H1 (cell line): Measurements from ENCODE around the gene AZGP1. TPM values are rescaled to one million over a fixed set of nuclear protein-coding genes. Genes with fewer than 3 reads are reported as not detected.

Experiments used
- CTCF ChIA-PET: fragments of 300-600 bp; sonication (Branson Sonifier 250); formaldehyde crosslinking; loops from one replicate; lab custom pipeline; 2021; ENCODE audit not compliant: partially characterized antibody; lab: Charles Lee
- POLR2A ChIA-PET: fragments of 300-600 bp; sonication (Branson Sonifier 250); formaldehyde crosslinking; loops from one replicate; lab custom pipeline; 2021; ENCODE audit warnings: inconsistent platforms; ENCODE audit not compliant: partially characterized antibody; lab: Charles Lee
- DNase-seq, 2 experiments: peaks; one replicate each; pipeline versions ENCODE4 v3.0.0 to v3.0.0-alpha.2; 2010 to 2022; ENCODE audit warnings: low spot score in 2 of 2, low read depth in 1 of 2, mixed read lengths in 1 of 2
- FAIRE-seq: peaks from 2 replicates; lab custom pipeline; 2011; peaks lifted over from hg19 to GRCh38; lab: Jason Lieb, UNC
- H2AFZ ChIP-seq: 2 replicates; pipeline ENCODE4 v1.8.1; 2012; ENCODE audit warnings: low read length, inconsistent platforms
- H2AK5ac ChIP-seq: 2 replicates; pipeline ENCODE4 v1.6.1; 2013; ENCODE audit warnings: low read depth, low read length
- H2BK120ac ChIP-seq: replicated peaks from 2 replicates; pipeline ENCODE3; 2013; ENCODE audit warnings: low read depth, low read length, inconsistent platforms
- H2BK12ac ChIP-seq: 2 replicates; pipeline ENCODE4 v1.6.1; 2013; ENCODE audit warnings: low read depth, low read length
- H2BK15ac ChIP-seq: 2 replicates; pipeline ENCODE4 v1.6.1; 2013; ENCODE audit warnings: low read length
- H2BK20ac ChIP-seq: 2 replicates; pipeline ENCODE4 v1.6.1; 2013; ENCODE audit warnings: low read length
- H2BK5ac ChIP-seq: 2 replicates; pipeline ENCODE4 v1.6.1; 2013; ENCODE audit warnings: low read depth, low read length
- H3K14ac ChIP-seq: 2 replicates; pipeline ENCODE4 v1.6.1; 2013; ENCODE audit warnings: inconsistent platforms; ENCODE audit not compliant: insufficient read length
- H3K18ac ChIP-seq: 2 replicates; pipeline ENCODE4 v1.6.1; 2013; ENCODE audit warnings: low read length; ENCODE audit errors: extremely low read depth
- H3K23ac ChIP-seq: 2 replicates; pipeline ENCODE4 v1.6.1; 2013; ENCODE audit warnings: inconsistent platforms; ENCODE audit not compliant: insufficient read length
- H3K23me2 ChIP-seq: 2 replicates; pipeline ENCODE4 v1.6.1; 2013; ENCODE audit warnings: low read depth, low read length
- H3K27ac ChIP-seq: 2 replicates; pipeline ENCODE4 v1.6.1; 2011; ENCODE audit warnings: low read depth, low read length, inconsistent platforms
- H3K27me3 ChIP-seq, 4 experiments: replicated peaks in 1 of 4; 1 replicate in 1 of 4; 2 replicates in 3 of 4; pipeline versions ENCODE4 v1.6.1 to v1.8.1; 2011 to 2013; ENCODE audit warnings: low read length in 3 of 4, mild to moderate bottlenecking in 3 of 4, inconsistent platforms in 2 of 4, mixed read lengths in 2 of 4, moderate library complexity in 1 of 4; ENCODE audit not compliant: control insufficient read depth in 3 of 4, insufficient read depth in 3 of 4; ENCODE audit errors: extremely low read depth in 1 of 4
- H3K36me3 ChIP-seq, 4 experiments: 2 replicates each; pipeline versions ENCODE4 v1.6.1 to v1.8.1; 2011 to 2013; ENCODE audit warnings: mild to moderate bottlenecking in 4 of 4, low read length in 3 of 4, moderate library complexity in 2 of 4, control low read depth in 1 of 4, inconsistent platforms in 1 of 4; ENCODE audit not compliant: insufficient read depth in 4 of 4, control insufficient read depth in 2 of 4
- H3K4ac ChIP-seq: replicated peaks from 2 replicates; pipeline ENCODE3; 2013; ENCODE audit warnings: low read length, low read depth, mixed read lengths, inconsistent platforms; ENCODE audit not compliant: insufficient read length
- H3K4me1 ChIP-seq, 4 experiments: replicated peaks in 1 of 4; 1 replicate in 1 of 4; 2 replicates in 3 of 4; pipeline versions ENCODE4 v1.6.1 to v1.8.1; 2011 to 2013; ENCODE audit warnings: low read length in 3 of 4, inconsistent platforms in 2 of 4, mixed read lengths in 1 of 4; ENCODE audit not compliant: insufficient read depth in 4 of 4, control insufficient read depth in 3 of 4
- H3K4me2 ChIP-seq, 2 experiments: 2 replicates each; pipeline versions ENCODE4 v1.6.1 to v1.8.1; 2011 to 2013; ENCODE audit warnings: low read depth in 2 of 2, low read length in 2 of 2, control low read depth in 1 of 2, inconsistent platforms in 1 of 2, mild to moderate bottlenecking in 1 of 2; ENCODE audit not compliant: insufficient read depth in 1 of 2
- H3K4me3 ChIP-seq, 4 experiments: fragments of 200-600, 300-600 bp in 1 of 4; sonication (generic), shearing (Covaris generic), sonication (Bioruptor Twin) in 1 of 4; 2 replicates each; pipeline versions ENCODE4 v1.5.1 to v1.8.1; 2011 to 2016; ENCODE audit warnings: low read length in 4 of 4, low read depth in 3 of 4, control low read depth in 2 of 4, inconsistent platforms in 2 of 4, mild to moderate bottlenecking in 2 of 4, mixed read lengths in 1 of 4, moderate library complexity in 1 of 4; ENCODE audit not compliant: insufficient read depth in 2 of 4; ENCODE audit errors: extremely low read depth in 1 of 4
- H3K56ac ChIP-seq: replicated peaks from 2 replicates; pipeline ENCODE3; 2013; ENCODE audit warnings: low read depth, mild to moderate bottlenecking, mixed read lengths, low read length, inconsistent platforms; ENCODE audit not compliant: insufficient read length
- H3K79me1 ChIP-seq: 2 replicates; pipeline ENCODE4 v1.6.1; 2013; ENCODE audit warnings: low read depth, low read length, control low read depth
- H3K79me2 ChIP-seq, 2 experiments: 2 replicates each; pipeline versions ENCODE4 v1.6.1 to v1.8.1; 2012 to 2013; ENCODE audit warnings: low read length in 2 of 2, mild to moderate bottlenecking in 2 of 2, inconsistent platforms in 1 of 2; ENCODE audit not compliant: insufficient read depth in 2 of 2, control insufficient read depth in 1 of 2
- H3K9ac ChIP-seq, 4 experiments: replicated peaks in 1 of 4; 1 replicate in 1 of 4; 2 replicates in 3 of 4; pipeline versions ENCODE4 v1.6.1 to v1.8.1; 2011 to 2013; ENCODE audit warnings: low read depth in 3 of 4, low read length in 3 of 4, control low read depth in 2 of 4, mild to moderate bottlenecking in 2 of 4, moderate library complexity in 2 of 4, inconsistent platforms in 1 of 4; ENCODE audit errors: extremely low read depth in 1 of 4
- H3K9me3 ChIP-seq, 2 experiments: 2 replicates each; pipeline versions ENCODE4 v1.6.1 to v1.8.1; 2012 to 2013; ENCODE audit warnings: mild to moderate bottlenecking in 2 of 2, moderate library complexity in 2 of 2, control low read depth in 1 of 2, inconsistent platforms in 1 of 2, low read depth in 1 of 2, low read length in 1 of 2, mixed read lengths in 1 of 2; ENCODE audit not compliant: insufficient read depth in 2 of 2
- H4K20me1 ChIP-seq, 2 experiments: replicated peaks in 1 of 2; 2 replicates each; pipeline versions ENCODE3 to v1.8.1; 2011 to 2013; ENCODE audit warnings: inconsistent platforms in 2 of 2, low read length in 2 of 2, mild to moderate bottlenecking in 1 of 2; ENCODE audit not compliant: insufficient read depth in 2 of 2, control insufficient read depth in 1 of 2
- H4K5ac ChIP-seq: 2 replicates; pipeline ENCODE4 v1.6.1; 2013; ENCODE audit warnings: low read length, low read depth, mixed read lengths, inconsistent platforms; ENCODE audit not compliant: insufficient read length
- H4K8ac ChIP-seq: 2 replicates; pipeline ENCODE4 v1.8.0; 2013; ENCODE audit warnings: mild to moderate bottlenecking, moderate library complexity, low read length, inconsistent platforms; ENCODE audit not compliant: insufficient read depth; ENCODE audit errors: extremely low read depth
- H4K91ac ChIP-seq: replicated peaks from 2 replicates; pipeline ENCODE3; 2013; ENCODE audit warnings: low read length, mixed read lengths, inconsistent platforms; ENCODE audit not compliant: insufficient read length
- BCL11A ChIP-seq, 2 experiments: IDR thresholded peaks; one replicate each; pipeline ENCODE4 v1.6.1; 2011; ENCODE audit warnings: low read depth in 2 of 2, low read length in 2 of 2, mild to moderate bottlenecking in 2 of 2
- CBX8 ChIP-seq: fragments of 300-800, 300-1000 bp; sonication (generic); IDR thresholded peaks from 2 replicates; pipeline ENCODE4 v1.7.1; 2016; ENCODE audit warnings: low read depth, low read length, borderline replicate concordance
- CHD2 ChIP-seq: IDR thresholded peaks from 2 replicates; pipeline ENCODE4 v1.6.1; 2012; ENCODE audit warnings: low read length, improper control_type of control experiment
- GTF2F1 ChIP-seq: IDR thresholded peaks from 2 replicates; pipeline ENCODE4 v1.6.1; 2012; ENCODE audit warnings: low read depth, low read length, improper control_type of control experiment, borderline replicate concordance
- HDAC2 ChIP-seq, 2 experiments: fragments of 300-600 bp in 1 of 2; sonication (generic) in 1 of 2; IDR thresholded peaks; 2 replicates each; pipeline ENCODE4 v1.6.1; 2011 to 2012; ENCODE audit warnings: low read depth in 2 of 2, low read length in 2 of 2, mild to moderate bottlenecking in 2 of 2, moderate library complexity in 2 of 2, borderline replicate concordance in 1 of 2, inconsistent platforms in 1 of 2
- KDM1A ChIP-seq: fragments of 200-600, 300-600 bp; sonication (generic); IDR thresholded peaks from 2 replicates; pipeline ENCODE4 v1.7.1; 2016; ENCODE audit warnings: mild to moderate bottlenecking, low read length, borderline replicate concordance
- PHF8 ChIP-seq: fragments of 200-600 bp; sonication (generic); conservative IDR thresholded peaks from 2 replicates; pipeline ENCODE4 v1.7.1; 2012; ENCODE audit warnings: low read depth, mild to moderate bottlenecking, inconsistent platforms, low read length, moderate library complexity
- POU5F1 ChIP-seq: IDR thresholded peaks from 2 replicates; pipeline ENCODE4 v1.6.1; 2011; ENCODE audit warnings: low read depth, mild to moderate bottlenecking, low read length, moderate library complexity
- RBBP5 ChIP-seq: IDR thresholded peaks from 2 replicates; pipeline ENCODE4 v1.7.1; 2012; ENCODE audit warnings: low read depth, mild to moderate bottlenecking, inconsistent platforms, low read length, moderate library complexity, borderline replicate concordance
- SIX5 ChIP-seq: IDR thresholded peaks from 2 replicates; pipeline ENCODE4 v1.6.1; 2011; ENCODE audit warnings: mild to moderate bottlenecking, low read depth, low read length
- TAF1 ChIP-seq: IDR thresholded peaks from 2 replicates; pipeline ENCODE4 v1.6.1; 2011; ENCODE audit warnings: mild to moderate bottlenecking, low read depth, low read length
- TCF12 ChIP-seq: IDR thresholded peaks from 2 replicates; pipeline ENCODE4 v1.6.1; 2011; ENCODE audit warnings: low read depth, mild to moderate bottlenecking, low read length
- WGBS, 2 experiments: shearing (Covaris generic) in 1 of 2; methylation state at CpG; one replicate each; pipeline versions ENCODE4 v1.1.6 to v1.1.7; 2013 to 2015; ENCODE audit warnings: low lambda C conversion rate in 2 of 2, mixed read lengths in 2 of 2, inconsistent platforms in 1 of 2, low coverage in 1 of 2, missing lambda C conversion rate in 1 of 2; ENCODE audit not compliant: insufficient replicate concordance in 2 of 2, insufficient coverage in 1 of 2, insufficient read length in 1 of 2; ENCODE audit errors: extremely low coverage in 1 of 2, missing lambda C conversion rate in 1 of 2; 5-methylcytosine and 5-hydroxymethylcytosine counted together
- polyA plus RNA-seq, 7 experiments: library from polyadenylated mRNA; depleted of rRNA in 3 of 7; stranded (reverse) in 5 of 7; unstranded in 2 of 7; fragments of >200 nt in 5 of 7; fragments of 200-250 nt in 2 of 7; gene quantifications; 1 replicate in 5 of 7; 2 replicates in 1 of 7; 4 replicates in 1 of 7; pipeline versions ENCODE4 v1.2.1 to v1.2.3, GENCODE V29; 2011 to 2013; ENCODE audit warnings: missing spikeins in 2 of 7, mixed read lengths in 2 of 7
- total RNA-seq: library from RNA; stranded (reverse); fragmentation: NEBNext Ultra II Directional; extraction: Animal tissue kit (Norgen Biotek cat#: 25700); gene quantifications from 2 replicates; pipeline ENCODE4 v1.2.1, GENCODE V29; 2021
- TF ChIP-seq, protein P1 (sequence below): IDR thresholded peaks from 2 replicates; pipeline ENCODE4 v1.6.1; 2011; ENCODE audit warnings: low read length, improper control_type of control experiment

Gene AZGP1
- total and polyA plus RNA-seq, 2 of the 8 experiments (the other 6 are each of a cell fraction or from before 2014, with no cell fraction given): 0.52 to 0.68 TPM

DNA sequence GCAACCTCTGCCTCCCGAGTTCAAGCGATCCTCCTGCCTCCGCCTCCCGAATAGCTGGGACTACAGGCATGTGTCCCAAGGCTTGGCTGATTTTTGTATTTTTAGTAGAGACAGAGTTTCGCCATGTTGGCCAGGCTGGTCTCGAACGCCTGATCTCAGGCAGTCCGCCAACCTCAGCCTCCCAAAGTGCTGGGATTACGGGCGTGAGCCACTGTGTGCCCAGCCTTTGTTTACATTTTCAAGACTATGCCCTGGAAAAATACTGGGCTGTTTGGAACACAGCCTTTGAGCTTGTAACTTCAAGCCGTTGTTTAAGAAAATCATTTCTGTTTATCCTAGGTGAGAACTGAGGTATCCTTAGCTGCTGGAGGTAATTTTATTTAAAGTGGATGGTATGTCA, 41.5 kb upstream of the AZGP1 start:
- no peak overlapping the region for H3K18ac ChIP-seq
- POLR2A ChIA-PET: interaction anchor here (1.1 to 7.4 kb wide), 10 partner anchors 11 to 83 kb away, joined by 3 to 47 read pairs (median 4); partner anchors contain the start of gene ZSCAN21
- TF ChIP-seq CBX8 (no peak), BCL11A (IDR thresholded peaks at IDR 0.05; ENCODE audit: low read depth in 2 of 2, low read length in 2 of 2) (no peak), TCF12 (no peak), HDAC2 (IDR thresholded peaks at IDR 0.05; ENCODE audit: borderline replicate concordance in 1 of 2, low read depth in 2 of 2, low read length in 2 of 2) (no peak), GTF2F1 (no peak), SIX5 (no peak), KDM1A (no peak), PHF8 (no peak), RBBP5 (no peak), TAF1 (no peak), POU5F1 (no peak), CHD2 (no peak)
- TF ChIP-seq, protein P1, sequence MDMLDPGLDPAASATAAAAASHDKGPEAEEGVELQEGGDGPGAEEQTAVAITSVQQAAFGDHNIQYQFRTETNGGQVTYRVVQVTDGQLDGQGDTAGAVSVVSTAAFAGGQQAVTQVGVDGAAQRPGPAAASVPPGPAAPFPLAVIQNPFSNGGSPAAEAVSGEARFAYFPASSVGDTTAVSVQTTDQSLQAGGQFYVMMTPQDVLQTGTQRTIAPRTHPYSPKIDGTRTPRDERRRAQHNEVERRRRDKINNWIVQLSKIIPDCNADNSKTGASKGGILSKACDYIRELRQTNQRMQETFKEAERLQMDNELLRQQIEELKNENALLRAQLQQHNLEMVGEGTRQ: no peak

More for the DNA sequence above, 41.5 kb upstream of the AZGP1 start:
- DNase-seq (no peak), FAIRE-seq (no peak)
- H2AFZ ChIP-seq: no peak overlapping the region
- no peak overlapping the region; a peak in 2 of 4 replicates for H3K4me2 ChIP-seq
- peaks cover 9% of the 10 kb centered on the region for H3K23me2 ChIP-seq
- no peak overlapping the region for H2BK120ac ChIP-seq
- no peak overlapping the region for H3K4me3 ChIP-seq
- peaks cover 10% of the 10 kb centered on the region for H3K79me1 ChIP-seq
- H3K9ac ChIP-seq: no peak overlapping the region
- no peaks in the 10 kb centered on the region for H3K27me3 ChIP-seq
- no peak overlapping the region for H4K8ac ChIP-seq
- peaks cover 4 to 8% of the 10 kb centered on the region in 2 experiments for H4K20me1 ChIP-seq
- H3K79me2 ChIP-seq: peaks cover 20 to 59% of the 10 kb centered on the region in 2 experiments
- H4K91ac ChIP-seq: no peak overlapping the region
- H3K27ac ChIP-seq: no peak overlapping the region
- H3K9me3 ChIP-seq: no peaks in the 10 kb centered on the region
- H4K5ac ChIP-seq: no peak overlapping the region
- H2AK5ac ChIP-seq: no peak overlapping the region
- 96% methylated on average over 11 of the region's 11 CpGs; no CpG with 5 or more reads in 1 of the 2 experiments for WGBS, 2 experiments
- no peak overlapping the region for H3K14ac ChIP-seq
- no peak overlapping the region for H2BK5ac ChIP-seq
- no peak overlapping the region for H3K23ac ChIP-seq
- peaks cover 0 to 10% (median 0%) of the 10 kb centered on the region in 4 experiments; a peak in 2 of 8 replicates for H3K36me3 ChIP-seq
- H2BK12ac ChIP-seq: no peak overlapping the region
- H3K4me1 ChIP-seq: peaks cover 0 to 4% (median 1%) of the 10 kb centered on the region in 4 experiments; a peak in 3 of 7 replicates
- no peak overlapping the region for H2BK20ac ChIP-seq
- CTCF ChIA-PET: interaction anchor here (1.1 to 9.7 kb wide), 8 partner anchors 9 to 104 kb away, joined by 3 to 99 read pairs (median 3); no protein-coding TSS in a partner anchor
- no peak overlapping the region for H3K4ac ChIP-seq
- H3K56ac ChIP-seq: no peak overlapping the region
- H2BK15ac ChIP-seq: no peak overlapping the region
